VCaP (cell line): ENCODE results near the gene TMEM266.

ENCODE experiments used
- H3K27ac ChIP-seq: fragments of 450-650 bp; 2 replicates; pipeline ENCODE4 v1.5.1; 2017
- TF ChIP-seq, protein P1 (sequence below): fragments of 450-650 bp; conservative IDR thresholded peaks from 2 replicates; pipeline ENCODE4 v1.5.1; 2017; ENCODE audit warnings: mild to moderate bottlenecking, moderate library complexity

TMEM266 gene

DNA sequence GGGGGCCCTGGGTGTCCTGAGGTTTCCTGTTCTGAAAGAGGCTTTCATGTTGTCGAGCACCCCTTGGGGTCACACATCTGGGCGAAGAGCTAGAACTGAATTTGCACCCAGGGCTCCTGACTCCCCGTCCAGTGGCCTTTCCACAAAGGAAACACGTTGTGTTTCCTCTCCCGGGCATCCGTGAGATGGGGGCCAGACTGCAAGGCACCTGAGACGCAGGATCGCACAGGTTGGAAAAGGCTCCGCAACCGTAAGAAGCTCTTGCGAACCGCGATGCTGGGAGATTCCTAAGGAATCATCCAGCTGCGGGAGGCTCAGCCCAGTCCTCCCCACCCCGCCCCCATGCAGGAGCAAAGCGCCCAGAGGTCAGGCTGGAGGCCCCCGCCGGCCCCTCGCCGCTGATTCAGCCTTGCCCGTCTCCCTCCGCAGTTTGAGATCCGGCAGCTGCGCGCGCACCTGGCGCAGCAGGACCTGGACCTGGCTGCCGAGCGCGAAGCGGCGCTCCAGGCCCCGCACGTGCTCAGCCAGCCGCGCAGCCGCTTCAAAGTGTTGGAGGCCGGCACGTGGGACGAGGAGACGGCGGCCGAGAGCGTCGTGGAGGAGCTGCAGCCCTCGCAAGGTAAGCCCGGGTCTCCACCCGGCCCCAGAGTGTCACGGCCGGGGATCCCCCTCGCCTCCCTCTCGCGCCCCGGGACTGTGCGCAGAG lies 131.9 kb downstream of the TMEM266 start:
- TF ChIP-seq, protein P1, sequence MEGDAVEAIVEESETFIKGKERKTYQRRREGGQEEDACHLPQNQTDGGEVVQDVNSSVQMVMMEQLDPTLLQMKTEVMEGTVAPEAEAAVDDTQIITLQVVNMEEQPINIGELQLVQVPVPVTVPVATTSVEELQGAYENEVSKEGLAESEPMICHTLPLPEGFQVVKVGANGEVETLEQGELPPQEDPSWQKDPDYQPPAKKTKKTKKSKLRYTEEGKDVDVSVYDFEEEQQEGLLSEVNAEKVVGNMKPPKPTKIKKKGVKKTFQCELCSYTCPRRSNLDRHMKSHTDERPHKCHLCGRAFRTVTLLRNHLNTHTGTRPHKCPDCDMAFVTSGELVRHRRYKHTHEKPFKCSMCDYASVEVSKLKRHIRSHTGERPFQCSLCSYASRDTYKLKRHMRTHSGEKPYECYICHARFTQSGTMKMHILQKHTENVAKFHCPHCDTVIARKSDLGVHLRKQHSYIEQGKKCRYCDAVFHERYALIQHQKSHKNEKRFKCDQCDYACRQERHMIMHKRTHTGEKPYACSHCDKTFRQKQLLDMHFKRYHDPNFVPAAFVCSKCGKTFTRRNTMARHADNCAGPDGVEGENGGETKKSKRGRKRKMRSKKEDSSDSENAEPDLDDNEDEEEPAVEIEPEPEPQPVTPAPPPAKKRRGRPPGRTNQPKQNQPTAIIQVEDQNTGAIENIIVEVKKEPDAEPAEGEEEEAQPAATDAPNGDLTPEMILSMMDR = no peak
- peak overlapping the region; percentile 88 for H3K27ac ChIP-seq

DNA sequence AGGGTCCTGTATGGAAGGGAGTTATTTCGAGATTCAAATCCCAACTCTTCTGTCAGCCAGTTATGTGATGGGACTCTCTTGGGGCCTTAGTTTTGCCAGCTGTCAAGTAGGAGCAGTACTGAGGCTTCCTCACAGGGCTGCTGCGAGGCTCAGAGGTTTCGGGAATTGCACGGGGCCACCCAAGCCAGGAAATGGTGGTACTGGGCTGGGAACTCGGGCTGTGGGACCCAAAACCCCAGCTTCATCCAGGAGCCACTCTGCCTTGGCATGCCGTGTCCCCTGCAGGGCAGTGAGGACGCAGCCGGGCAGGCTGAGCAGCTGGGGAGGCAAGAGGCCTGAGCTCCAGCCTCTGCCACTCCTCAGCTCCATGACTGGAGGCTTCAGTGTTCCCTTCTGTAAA lies 132.9 kb downstream of the TMEM266 start:
- no peak overlapping the region; the same call in 1 of the 2 replicates for H3K27ac ChIP-seq
- TF ChIP-seq, protein P1 = no peak

DNA sequence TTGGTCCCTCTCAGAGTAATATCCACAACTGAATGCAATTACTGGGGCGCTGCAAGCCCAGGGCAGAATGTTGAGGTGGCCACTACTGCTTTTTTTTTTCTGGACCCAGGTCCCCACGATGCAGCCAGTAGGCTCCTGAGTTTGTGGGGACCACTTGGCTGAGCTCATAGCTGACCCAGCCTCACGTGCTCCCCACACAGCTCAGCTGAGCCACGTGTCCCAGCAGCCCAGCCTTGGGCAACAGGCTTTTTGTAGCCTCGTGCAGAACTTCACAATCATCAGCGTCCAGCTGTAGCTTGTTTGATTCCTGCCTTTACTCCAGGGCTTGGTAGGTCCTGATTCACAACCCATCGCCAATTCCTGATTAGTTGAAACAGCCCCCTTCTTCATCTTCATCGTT lies 134.1 kb downstream of the TMEM266 start:
- no peak overlapping the region for H3K27ac ChIP-seq
- TF ChIP-seq, protein P1 = no peak

DNA sequence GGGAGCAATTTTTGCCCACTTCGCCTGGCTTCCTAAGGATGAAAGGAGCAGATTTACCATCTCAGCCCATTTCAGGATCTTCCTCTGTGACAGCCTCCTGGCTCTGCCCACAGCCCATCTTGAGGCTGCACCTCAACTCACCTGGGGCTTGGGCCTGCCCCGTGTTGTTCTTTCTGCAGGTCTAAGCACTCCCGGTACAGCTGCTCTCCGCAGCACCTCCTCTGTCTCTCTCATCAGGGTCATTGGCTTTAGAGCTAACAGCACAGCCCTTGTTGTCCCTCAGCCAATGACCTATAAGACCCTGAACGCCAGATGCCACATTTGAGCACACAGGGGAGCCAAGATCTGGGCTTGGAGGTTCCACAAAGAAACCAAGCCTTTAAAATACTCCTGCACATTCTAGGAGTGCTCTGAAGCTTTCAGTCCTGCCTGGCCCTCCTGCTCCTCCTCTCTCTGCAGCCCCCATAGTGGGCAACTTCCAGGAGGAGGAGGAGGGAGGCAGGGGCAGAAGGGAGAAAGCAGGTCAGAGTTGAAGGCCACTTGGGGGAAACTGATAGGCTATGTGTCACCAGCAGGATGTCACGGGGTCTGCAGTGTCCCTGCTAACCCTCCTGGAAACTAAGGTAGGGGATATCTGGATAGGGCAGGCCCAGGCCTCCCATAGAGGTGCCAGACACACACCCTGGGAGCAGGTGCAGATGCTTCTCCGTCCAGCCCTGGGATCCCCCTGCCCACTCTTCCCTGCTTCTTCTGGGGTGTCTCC lies 135.9 kb downstream of the TMEM266 start:
- H3K27ac ChIP-seq = peak overlapping the region; percentile 88
- TF ChIP-seq, protein P1 = no peak

- TF ChIP-seq, protein P1 = no peak
- H3K27ac ChIP-seq = peak overlapping the region; percentile 88
These were observed 136.8 kb downstream of the TMEM266 start for GRCh38 chr15:76196269-76197231.

GRCh38 chr15:76197703-76198455 lies 138.1 kb downstream of the TMEM266 start:
- H3K27ac ChIP-seq = peak overlapping the region; percentile 88
- TF ChIP-seq, protein P1 = no peak
